ENCODE measurements around the gene LDLRAD3.

Gene LDLRAD3

GRCh38 chr11:36254713-36255112 lies 310.9 kb downstream of the LDLRAD3 start:
- DNase-seq: no peak

GRCh38 chr11:36257351-36257750 lies 313.5 kb downstream of the LDLRAD3 start:
- DNase-seq: no peak

GRCh38 chr11:36258730-36259360 lies 315.0 kb downstream of the LDLRAD3 start:
- peak; percentile 22 for DNase-seq

- no peak for DNase-seq
Observed at GRCh38 chr11:36261094-36261493, 317.2 kb downstream of the LDLRAD3 start.

GRCh38 chr11:36264011-36264972 lies 320.4 kb downstream of the LDLRAD3 start:
- DNase-seq: no peak

GRCh38 chr11:36264973-36265344 lies 321.1 kb downstream of the LDLRAD3 start:
- DNase-seq: no peak

GRCh38 chr11:36265793-36266628 lies 322.1 kb downstream of the LDLRAD3 start:
- peak; percentile 56 for DNase-seq

GRCh38 chr11:36266767-36267166 lies 322.9 kb downstream of the LDLRAD3 start:
- DNase-seq: no peak

- DNase-seq: no peak
Observed at GRCh38 chr11:36268337-36268985, 324.6 kb downstream of the LDLRAD3 start.

GRCh38 chr11:36270701-36271100 lies 326.8 kb downstream of the LDLRAD3 start:
- no peak for DNase-seq

- no peak for DNase-seq
Observed at GRCh38 chr11:36271794-36272407, 328.0 kb downstream of the LDLRAD3 start.

- DNase-seq: no peak
Observed at GRCh38 chr11:36273110-36273509, 329.2 kb downstream of the LDLRAD3 start.

GRCh38 chr11:36274414-36274813 lies 330.6 kb downstream of the LDLRAD3 start:
- DNase-seq: no peak

GRCh38 chr11:36278531-36279282 lies 334.8 kb downstream of the LDLRAD3 start:
- DNase-seq: no peak

GRCh38 chr11:36280531-36280930 lies 336.7 kb downstream of the LDLRAD3 start:
- no peak for DNase-seq
